ENCODE measurements around the gene PNISR. TPM values are rescaled to one million over a fixed set of nuclear protein-coding genes. Genes with fewer than 3 reads are reported as not detected.

Gene PNISR
- total RNA-seq, 4 donors from 2014 or later: 52.3 to 101 (median 56.5) TPM

DNA sequence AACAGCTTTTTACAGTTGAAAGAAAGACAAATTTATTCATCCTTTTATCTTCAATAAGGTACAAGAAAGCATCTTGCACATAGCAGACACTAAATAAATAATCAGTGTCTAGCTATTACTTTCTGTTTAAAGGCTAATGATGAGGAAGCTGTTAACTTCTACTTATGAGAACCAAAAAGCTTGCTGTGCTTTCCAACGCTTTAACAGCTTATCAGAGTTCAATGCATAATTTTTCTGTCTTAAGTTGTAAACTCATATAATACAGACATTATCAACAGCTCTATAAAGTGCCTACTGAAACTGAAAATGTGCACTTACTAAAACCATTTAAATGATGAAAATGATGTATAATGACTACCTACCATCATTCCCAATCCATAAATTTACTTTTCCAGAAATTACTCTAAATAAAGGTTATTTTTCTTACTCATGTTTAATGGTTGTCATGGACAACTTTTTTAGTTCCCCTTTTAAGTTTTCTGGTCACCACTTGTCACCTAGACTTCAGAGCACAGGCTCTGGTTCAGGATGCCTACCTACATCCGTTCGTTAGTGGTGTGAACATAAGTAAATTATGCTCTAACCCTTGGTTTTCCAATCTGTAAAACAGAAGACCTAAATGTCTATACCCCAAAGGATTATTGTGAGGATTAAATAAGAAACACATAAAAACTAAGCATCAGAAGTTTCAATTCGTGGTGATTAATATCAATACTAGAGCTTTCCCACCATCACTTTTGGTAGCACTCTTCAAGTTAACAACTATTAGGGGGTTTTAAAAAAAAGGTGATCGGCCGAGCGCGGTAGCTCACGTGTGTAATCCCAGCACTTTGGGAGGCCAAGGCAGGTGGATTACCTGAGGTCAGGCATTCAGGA lies 8.0 kb downstream of the PNISR start:
- DNase-seq (ENCODE audit: low spot score in 2 of 2): no peak
- intact Hi-C loops (cut with DNase I; ENCODE audit: low total_unique reads): no loop called here
- no peak overlapping the region for H3K4me3 ChIP-seq (ENCODE audit: low read depth, poor library complexity, severe bottlenecking)
- 76 to 82% methylated on average over 9 of the region's 9 CpGs for WGBS, 2 donors
- no peak for TF ChIP-seq POLR2A (IDR thresholded peaks at IDR 0.05)
- TF ChIP-seq, protein P1, sequence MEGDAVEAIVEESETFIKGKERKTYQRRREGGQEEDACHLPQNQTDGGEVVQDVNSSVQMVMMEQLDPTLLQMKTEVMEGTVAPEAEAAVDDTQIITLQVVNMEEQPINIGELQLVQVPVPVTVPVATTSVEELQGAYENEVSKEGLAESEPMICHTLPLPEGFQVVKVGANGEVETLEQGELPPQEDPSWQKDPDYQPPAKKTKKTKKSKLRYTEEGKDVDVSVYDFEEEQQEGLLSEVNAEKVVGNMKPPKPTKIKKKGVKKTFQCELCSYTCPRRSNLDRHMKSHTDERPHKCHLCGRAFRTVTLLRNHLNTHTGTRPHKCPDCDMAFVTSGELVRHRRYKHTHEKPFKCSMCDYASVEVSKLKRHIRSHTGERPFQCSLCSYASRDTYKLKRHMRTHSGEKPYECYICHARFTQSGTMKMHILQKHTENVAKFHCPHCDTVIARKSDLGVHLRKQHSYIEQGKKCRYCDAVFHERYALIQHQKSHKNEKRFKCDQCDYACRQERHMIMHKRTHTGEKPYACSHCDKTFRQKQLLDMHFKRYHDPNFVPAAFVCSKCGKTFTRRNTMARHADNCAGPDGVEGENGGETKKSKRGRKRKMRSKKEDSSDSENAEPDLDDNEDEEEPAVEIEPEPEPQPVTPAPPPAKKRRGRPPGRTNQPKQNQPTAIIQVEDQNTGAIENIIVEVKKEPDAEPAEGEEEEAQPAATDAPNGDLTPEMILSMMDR (IDR thresholded peaks at IDR 0.05): no peak

GRCh38 chr6:99416226-99416625 lies 8.9 kb downstream of the PNISR start:
- no peak for DNase-seq (ENCODE audit: low spot score in 2 of 2)
- TF ChIP-seq, protein P1 (IDR thresholded peaks at IDR 0.05): no peak
- TF ChIP-seq POLR2A (IDR thresholded peaks at IDR 0.05): no peak
- H3K4me3 ChIP-seq (ENCODE audit: low read depth, poor library complexity, severe bottlenecking): no peak overlapping the region
- intact Hi-C loops (cut with DNase I; ENCODE audit: low total_unique reads): no loop called here
- WGBS, 2 donors: 69 to 72% methylated on average over 2 of the region's 2 CpGs

DNA sequence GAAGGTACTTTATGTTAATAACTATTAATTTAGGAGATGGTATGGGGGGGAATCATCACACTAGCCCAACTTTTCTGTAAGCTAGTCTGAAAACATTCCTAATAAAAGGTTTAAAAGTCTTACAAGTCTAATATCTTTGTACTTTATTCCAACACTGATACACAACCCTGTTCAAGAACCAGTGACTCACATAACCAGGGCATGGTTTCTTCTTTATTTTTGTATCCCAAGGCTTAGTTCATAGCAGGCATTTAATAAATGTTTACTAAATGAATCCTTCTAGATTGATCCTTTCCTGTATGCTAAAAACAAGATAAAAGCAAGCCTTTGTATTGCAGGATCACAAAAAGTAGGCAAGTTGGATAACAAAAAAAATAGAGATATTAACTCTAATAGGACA lies 9.7 kb downstream of the PNISR start:
- TF ChIP-seq POLR2A (IDR thresholded peaks at IDR 0.05): no peak
- TF ChIP-seq, protein P1 (IDR thresholded peaks at IDR 0.05): no peak
- intact Hi-C loops (cut with DNase I; ENCODE audit: low total_unique reads): no loop called here
- DNase-seq (ENCODE audit: low spot score in 2 of 2): no peak
- H3K4me3 ChIP-seq (ENCODE audit: low read depth, poor library complexity, severe bottlenecking): no peak overlapping the region

DNA sequence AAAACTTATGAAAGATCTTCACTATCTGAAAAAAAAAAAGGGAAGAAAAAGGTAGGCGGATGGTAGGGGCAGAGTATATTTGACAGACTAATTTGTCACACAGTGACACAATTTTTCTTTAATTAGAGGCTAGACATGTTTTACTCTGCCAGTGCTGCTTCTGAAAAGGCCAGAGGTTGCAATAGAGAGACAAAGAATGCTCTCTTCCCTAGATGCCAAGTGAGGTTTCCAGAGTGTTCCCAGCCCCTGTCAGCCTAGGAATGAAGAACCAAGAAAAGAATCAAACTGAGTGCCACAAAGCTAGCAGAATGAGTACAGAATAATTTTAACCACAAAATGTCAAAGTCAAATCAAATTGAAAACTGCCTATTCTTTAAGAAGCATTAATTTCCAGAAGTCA lies 13.0 kb downstream of the PNISR start:
- intact Hi-C loops (cut with DNase I; ENCODE audit: low total_unique reads): no loop called here
- no peak for TF ChIP-seq POLR2A (IDR thresholded peaks at IDR 0.05)
- TF ChIP-seq, protein P1 (IDR thresholded peaks at IDR 0.05): no peak
- WGBS, 2 donors: 81 to 88% methylated on average over 1 of the region's 1 CpG
- H3K4me3 ChIP-seq (ENCODE audit: low read depth, poor library complexity, severe bottlenecking): no peak overlapping the region
- DNase-seq (ENCODE audit: low spot score in 2 of 2): no peak

- intact Hi-C loops (cut with DNase I; ENCODE audit: low total_unique reads): no loop called here
- DNase-seq (ENCODE audit: low spot score in 2 of 2): no peak
- no peak for TF ChIP-seq POLR2A (IDR thresholded peaks at IDR 0.05)
- TF ChIP-seq, protein P1 (IDR thresholded peaks at IDR 0.05): no peak
- H3K4me3 ChIP-seq (ENCODE audit: low read depth, poor library complexity, severe bottlenecking): no peak overlapping the region
Observed at GRCh38 chr6:99409672-99410071, 15.4 kb downstream of the PNISR start.

DNA sequence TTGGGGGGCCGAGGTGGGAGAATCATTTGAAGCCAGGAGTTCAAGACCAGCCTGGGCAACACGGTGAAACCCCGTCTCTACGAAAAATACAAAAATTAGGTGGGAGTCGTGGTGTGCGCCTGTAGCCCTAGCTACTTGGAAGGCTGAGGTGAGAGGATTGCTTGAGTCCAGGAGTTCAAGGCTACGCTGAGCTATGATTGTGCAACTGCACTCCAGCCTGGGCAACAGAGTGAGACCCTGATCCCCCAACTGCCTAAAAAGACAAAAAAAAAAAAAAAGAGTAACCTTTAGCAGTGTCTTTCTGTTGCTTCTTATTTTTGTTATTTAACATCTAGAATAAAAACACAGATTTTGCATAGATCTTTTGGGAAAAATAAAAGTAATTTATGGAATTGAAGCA lies 18.0 kb downstream of the PNISR start:
- intact Hi-C loops (cut with DNase I; ENCODE audit: low total_unique reads): no loop called here
- 78 to 82% methylated on average over 7 of the region's 7 CpGs for WGBS, 2 donors
- TF ChIP-seq, protein P1 (IDR thresholded peaks at IDR 0.05): no peak
- no peak for DNase-seq (ENCODE audit: low spot score in 2 of 2)
- no peak overlapping the region for H3K4me3 ChIP-seq (ENCODE audit: low read depth, poor library complexity, severe bottlenecking)

Measured in lower leg skin (tissue), 4 donors.